CD4-positive, alpha-beta T cell treated with Interleukin-6 at 100 ng/mL for 8 hours (primary cell): ENCODE data around the gene AP3M1.

Source experiments
- DNase-seq: peaks from one replicate; pipeline ENCODE4 v3.0.0-alpha.2; 2020; ENCODE audit warnings: mixed read lengths, low spot score

The AP3M1 gene

GRCh38 chr10:74079936-74080590 is 70.6 kb downstream of the AP3M1 start:
- no peak for DNase-seq

GRCh38 chr10:74079028-74079935 is 71.3 kb downstream of the AP3M1 start:
- DNase-seq: no peak

GRCh38 chr10:74078037-74078436 is 72.6 kb downstream of the AP3M1 start:
- DNase-seq: peak; percentile 43

DNA sequence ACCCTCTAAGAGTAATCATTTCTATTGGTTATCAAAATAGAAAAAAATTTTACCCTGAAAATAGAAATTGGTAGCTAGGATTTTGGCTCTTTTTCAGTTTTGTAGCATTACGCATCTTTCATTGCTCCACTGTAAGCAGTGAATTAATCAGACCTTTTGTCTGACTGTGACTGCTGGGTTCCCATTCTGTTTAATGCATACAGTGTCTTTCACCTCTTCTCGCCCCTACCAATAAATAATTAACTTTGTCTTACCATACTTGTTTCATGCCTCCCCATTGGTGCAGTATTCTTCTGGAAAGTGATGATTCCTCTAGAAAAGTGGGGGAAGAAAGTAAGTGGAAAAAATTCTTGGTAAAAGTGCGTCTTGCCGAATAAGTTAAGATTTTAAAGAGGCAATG is 73.2 kb downstream of the AP3M1 start:
- DNase-seq: no peak

GRCh38 chr10:74076961-74077360 is 73.7 kb downstream of the AP3M1 start:
- DNase-seq: no peak

DNA sequence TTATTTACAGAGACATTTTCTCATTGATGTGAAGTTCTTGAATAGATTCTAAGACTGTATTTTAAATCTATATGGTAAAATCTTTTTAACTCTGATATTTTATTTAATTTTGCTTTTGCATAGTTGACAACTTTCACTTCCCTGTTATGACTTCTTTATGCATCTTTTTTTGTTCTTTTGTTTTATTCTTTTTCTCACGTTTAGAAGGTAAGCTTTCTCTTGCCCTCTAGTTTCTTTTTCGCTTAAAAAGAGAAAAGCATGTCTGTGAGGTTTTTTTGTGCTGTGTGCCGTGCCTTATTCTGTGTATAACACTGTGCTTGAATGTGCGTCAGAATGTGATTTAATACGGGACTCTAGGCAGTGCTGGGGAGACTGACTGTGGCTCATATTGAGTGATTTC is 74.7 kb downstream of the AP3M1 start:
- DNase-seq: no peak

DNA sequence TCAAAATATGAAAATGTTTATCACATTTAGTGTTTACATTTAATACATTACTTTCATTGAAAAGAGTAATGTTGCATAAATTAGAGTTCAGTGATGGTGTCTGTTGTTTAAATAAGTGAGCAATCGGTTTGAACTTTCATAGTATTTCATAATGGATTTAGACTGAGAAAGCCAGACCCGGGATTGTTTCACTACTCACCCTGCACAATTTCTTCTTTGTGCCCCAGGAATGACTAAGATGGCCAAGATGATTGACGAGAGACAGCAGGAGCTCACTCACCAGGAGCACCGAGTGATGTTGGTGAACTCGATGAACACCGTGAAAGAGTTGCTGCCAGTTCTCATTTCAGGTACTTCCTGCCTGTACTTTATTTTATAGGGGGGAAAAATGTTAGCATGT is 78.1 kb downstream of the AP3M1 start:
- no peak for DNase-seq

DNA sequence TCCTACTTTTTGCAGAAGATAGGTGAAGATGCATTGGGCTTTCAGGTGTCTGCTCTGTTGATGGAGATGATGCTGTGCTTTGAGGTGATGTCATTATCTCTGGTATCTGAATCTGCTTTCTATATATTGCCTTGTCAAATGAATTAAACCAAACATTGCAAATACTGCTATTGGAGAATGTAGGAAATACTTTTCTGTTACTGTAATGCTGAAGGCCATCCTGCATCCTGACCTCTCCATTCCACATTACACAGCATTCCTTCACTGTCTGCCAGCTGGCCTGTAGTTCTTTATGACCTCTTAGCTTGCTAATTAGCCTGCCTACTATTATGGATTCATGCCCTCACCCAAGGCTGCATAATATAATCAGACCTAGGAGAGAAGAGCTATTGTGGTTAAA is 79.5 kb downstream of the AP3M1 start:
- no peak for DNase-seq
